GM18508 (cell line): ENCODE data around the gene CARF.

Source experiments
- ATAC-seq: cut with Tn5 transposase; IDR thresholded peaks from one replicate; pipeline ENCODE4 v1.9.1; 2021; ENCODE audit warnings: moderate number of reproducible peaks; ENCODE audit not compliant: insufficient read depth, unreplicated experiment

Gene CARF

GRCh38 chr2:203014456-203015199 is 102.6 kb downstream of the CARF start, which contains the start of gene NBEAL1:
NBEAL1 (plus strand) TSS chr2:203014875; CDS start chr2:203016385, 1,510 bp downstream.
- peak; percentile 96 for ATAC-seq

DNA sequence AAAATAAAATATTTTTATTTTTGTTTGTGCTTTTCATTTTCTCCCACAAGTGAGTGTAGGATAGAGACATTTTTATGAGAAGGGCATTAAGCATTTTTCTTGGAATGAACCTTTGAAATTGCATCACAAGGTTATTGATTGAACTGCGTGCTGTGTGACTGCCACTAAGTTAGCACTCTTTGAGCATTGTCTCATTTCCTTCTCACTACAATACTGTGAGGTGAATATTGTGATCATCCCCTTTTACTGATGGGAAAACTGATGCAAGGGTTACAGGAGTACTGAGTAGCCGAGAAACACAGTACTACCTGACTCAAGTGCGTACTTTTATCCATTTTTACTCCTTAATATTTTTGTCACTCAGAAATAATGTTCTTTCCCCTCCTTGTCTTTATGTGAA is 104.6 kb downstream of the CARF start:
- no peak for ATAC-seq

- no peak for ATAC-seq
These were observed 106.1 kb downstream of the CARF start for GRCh38 chr2:203018181-203018580.

DNA sequence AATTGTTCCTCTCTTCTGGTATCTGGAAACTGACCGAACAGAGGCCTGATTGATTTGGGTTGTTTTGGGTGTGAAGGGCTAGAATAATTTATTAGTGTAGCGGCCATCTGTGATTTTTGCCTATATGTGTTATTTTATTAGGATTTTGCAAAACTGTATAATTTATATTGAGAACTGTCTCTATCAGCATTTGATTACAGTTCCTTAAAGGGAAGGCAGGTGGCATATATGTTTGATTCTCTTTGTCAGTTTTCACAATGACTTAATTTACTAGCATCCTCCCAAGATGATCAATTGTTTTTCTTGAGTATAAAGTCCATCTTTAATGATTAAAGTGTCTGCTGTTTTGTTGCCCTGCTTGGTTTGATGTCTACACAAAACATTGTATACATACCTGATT is 107.1 kb downstream of the CARF start:
- no peak for ATAC-seq

- no peak for ATAC-seq
These were observed 109.9 kb downstream of the CARF start for GRCh38 chr2:203021991-203022390.

DNA sequence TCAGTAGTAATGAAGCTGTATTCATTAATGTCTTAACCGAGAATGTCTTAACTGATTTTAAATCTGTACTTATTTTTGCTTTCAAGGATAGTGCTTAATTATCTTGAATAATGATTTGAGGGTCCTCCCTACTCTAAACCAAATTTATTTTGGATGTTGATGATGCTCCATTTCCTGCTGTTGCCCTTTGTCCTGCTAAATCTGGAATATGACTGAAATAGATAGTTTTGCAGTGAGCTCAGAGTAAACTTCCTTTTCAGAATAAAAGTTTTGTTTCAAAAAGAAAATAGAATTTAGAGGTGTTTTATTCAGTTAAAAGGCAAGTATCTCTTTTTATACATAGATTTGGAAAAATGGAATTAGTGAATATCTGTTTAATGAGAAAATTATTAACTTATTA is 110.7 kb downstream of the CARF start:
- no peak for ATAC-seq

GRCh38 chr2:203025592-203025991 is 113.5 kb downstream of the CARF start:
- ATAC-seq, result no peak

- no peak for ATAC-seq
These were observed 118.5 kb downstream of the CARF start for GRCh38 chr2:203030545-203030944.

- no peak for ATAC-seq
These were observed 118.9 kb downstream of the CARF start for GRCh38 chr2:203030991-203031390.

DNA sequence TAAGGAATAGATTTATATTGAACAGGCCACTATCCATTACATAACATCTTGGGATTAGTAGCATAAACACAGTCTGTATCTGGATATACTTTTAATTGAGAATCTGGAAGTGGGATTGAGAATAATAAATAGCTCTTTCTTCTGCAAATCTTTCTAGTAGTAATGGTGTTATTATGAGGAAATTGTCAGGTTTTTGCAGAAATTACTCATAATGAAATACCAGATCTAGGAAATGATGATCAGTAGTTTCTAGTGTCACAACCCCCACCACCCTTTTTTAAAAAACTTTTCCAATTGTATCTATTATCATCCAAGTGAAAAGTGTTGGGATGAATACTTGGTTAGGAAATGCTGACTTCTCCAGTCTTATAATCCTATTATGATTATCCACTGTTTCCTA is 121.3 kb downstream of the CARF start:
- ATAC-seq, result no peak

GRCh38 chr2:203035879-203036470 is 123.9 kb downstream of the CARF start:
- ATAC-seq, result no peak
